Dendritic cell treated with granulocyte-macrophage colony-stimulating factor and Interleukin-4, amounts not matched to agents 40 ng/mL and 50 ng/mL, for 4 days (primary cell): ENCODE measurements around the gene TIGD4.
A peak's percentile ranks its signal among the peaks of the same experiment; 100 is the strongest.

ENCODE experiments used
- H3K27ac Mint-ChIP-seq: one replicate; pipeline ENCODE4 v1.8.0; 2022; ENCODE audit warnings: mild to moderate bottlenecking, mixed read lengths
- H3K27me3 Mint-ChIP-seq: one replicate; pipeline ENCODE4 v1.8.0; 2022; ENCODE audit warnings: mild to moderate bottlenecking, mixed read lengths
- H3K36me3 Mint-ChIP-seq: one replicate; pipeline ENCODE4 v1.8.0; 2022; ENCODE audit warnings: low read depth, mixed read lengths
- H3K4me1 Mint-ChIP-seq: one replicate; pipeline ENCODE4 v1.8.0; 2022; ENCODE audit warnings: low read depth, mixed read lengths
- H3K4me3 Mint-ChIP-seq: one replicate; pipeline ENCODE4 v1.8.0; 2022; ENCODE audit warnings: mild to moderate bottlenecking, moderate library complexity, mixed read lengths
- H3K9me3 Mint-ChIP-seq: one replicate; pipeline ENCODE4 v1.8.0; 2022; ENCODE audit warnings: mixed read lengths
- intact Hi-C: fragments of 100-400 bp; cut with micrococcal nuclease; formaldehyde crosslinking; loops from one replicate; pipeline ENCODE4 v1.15.0; 2022

TIGD4 gene

DNA sequence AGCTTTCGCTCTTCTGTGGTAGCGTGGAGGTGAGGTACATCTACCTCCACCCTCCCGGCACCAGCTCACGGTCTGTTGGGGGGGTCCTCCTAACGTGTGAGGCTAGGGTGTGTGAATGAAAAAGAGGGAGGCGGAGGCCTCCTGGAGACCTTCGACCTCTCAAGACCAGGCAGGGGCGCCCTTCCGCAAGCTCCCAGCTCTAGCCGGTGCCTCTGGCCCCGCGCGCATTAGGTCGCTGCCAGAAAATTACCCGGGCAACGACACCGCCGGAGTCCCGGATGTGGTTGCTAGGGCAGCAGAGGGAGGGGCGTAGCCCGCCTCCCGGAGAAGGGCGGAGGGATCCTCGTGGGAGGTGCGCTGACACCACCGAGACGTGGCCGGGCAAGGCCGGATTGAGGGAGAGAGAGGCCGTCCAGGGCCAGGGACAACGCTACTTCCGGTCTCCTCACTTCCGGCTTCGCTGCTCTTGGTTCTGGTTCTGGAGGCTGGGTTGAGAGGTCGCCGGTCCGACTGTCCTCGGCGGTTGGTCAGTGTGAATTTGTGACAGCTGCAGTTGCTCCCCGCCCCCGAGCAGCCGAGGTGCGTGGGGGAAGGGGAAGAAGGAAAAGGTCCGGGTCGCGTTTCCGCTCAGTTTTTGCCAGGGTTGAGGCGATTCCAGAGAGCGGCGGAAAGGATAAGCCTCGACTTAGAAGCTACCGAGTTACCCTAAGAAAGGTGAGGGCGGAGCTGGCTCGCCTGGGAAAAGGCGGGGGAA, at the start of gene TIGD4, which contains the start of gene ARFIP1:
TIGD4 (minus strand) TSS at position 218 of the 754 bp plus-strand sequence. CDS start 8,726 bp downstream, outside the sequence.
ARFIP1 (plus strand) TSS at position 442 of the 754 bp plus-strand sequence. CDS start 49,680 bp downstream, outside the sequence.
- H3K4me3 Mint-ChIP-seq, result peak within 1 kb of the TSS; percentile 99
- intact Hi-C loops, result loop anchor here (2.0 to 10.0 kb wide), 2 partner anchors 115 to 243 kb away; partner anchors contain the start of gene FBXW7
- H3K9me3 Mint-ChIP-seq, result no peaks in the 10 kb centered on the region
- peaks cover 2% of the 10 kb centered on the region for H3K27me3 Mint-ChIP-seq
- peaks cover 31% of the 10 kb centered on the region for H3K36me3 Mint-ChIP-seq
- H3K4me1 Mint-ChIP-seq, result peaks cover 51% of the 10 kb centered on the region
- peak within 1 kb of the TSS; percentile 98 for H3K27ac Mint-ChIP-seq

DNA sequence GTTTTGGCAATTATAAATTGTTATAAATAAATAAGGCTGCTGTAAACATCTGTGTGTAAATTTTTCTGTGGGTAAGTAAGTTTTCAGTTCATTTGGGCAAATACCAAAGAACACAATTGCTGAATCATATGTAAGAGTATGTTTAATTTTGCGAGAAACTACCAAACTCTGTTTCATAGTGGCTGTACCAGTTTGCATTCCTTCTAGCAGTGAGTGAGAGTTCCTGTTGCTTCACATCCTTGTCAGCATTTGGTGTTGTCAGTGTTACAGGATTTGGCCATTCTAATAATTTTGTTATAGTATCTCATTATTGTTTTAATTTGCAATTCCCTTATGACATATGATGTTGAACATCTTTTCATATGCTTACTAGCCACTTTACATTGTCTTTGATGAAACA, 48.6 kb upstream of the TIGD4 start:
- peaks cover 30% of the 10 kb centered on the region for H3K9me3 Mint-ChIP-seq
- intact Hi-C loops, result no loop called here
- no peaks in the 10 kb centered on the region for H3K4me1 Mint-ChIP-seq
- H3K36me3 Mint-ChIP-seq, result peaks cover 24% of the 10 kb centered on the region
- H3K4me3 Mint-ChIP-seq, result no peak overlapping the region
- no peak overlapping the region for H3K27ac Mint-ChIP-seq
- H3K27me3 Mint-ChIP-seq, result no peaks in the 10 kb centered on the region

DNA sequence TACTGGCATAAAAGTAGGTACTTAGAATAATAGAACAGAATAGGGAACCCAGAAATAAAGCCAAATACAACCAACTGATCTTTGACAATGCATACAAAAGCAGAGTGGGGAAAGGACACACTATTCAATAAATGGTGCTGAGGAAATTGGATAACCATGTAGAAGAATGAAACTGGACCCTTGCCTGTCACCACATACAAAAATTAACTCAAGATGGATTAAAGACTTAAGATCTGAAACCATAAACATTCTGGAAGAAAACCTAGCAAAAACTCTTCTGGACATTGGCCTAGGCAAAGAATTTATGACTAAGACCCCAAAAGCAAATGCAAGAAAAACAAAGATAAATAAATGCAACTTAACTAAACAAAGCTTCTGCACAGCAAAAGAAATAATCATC, 45.8 kb upstream of the TIGD4 start:
- intact Hi-C loops, result no loop called here
- Mint-ChIP-seq H3K9me3 (peaks cover 45% of the 10 kb centered on the region), H3K36me3 (peaks cover 11% of the 10 kb centered on the region), H3K4me3 (no peak overlapping the region), H3K4me1 (peaks cover 6% of the 10 kb centered on the region), H3K27ac (no peak overlapping the region), H3K27me3 (no peaks in the 10 kb centered on the region)

DNA sequence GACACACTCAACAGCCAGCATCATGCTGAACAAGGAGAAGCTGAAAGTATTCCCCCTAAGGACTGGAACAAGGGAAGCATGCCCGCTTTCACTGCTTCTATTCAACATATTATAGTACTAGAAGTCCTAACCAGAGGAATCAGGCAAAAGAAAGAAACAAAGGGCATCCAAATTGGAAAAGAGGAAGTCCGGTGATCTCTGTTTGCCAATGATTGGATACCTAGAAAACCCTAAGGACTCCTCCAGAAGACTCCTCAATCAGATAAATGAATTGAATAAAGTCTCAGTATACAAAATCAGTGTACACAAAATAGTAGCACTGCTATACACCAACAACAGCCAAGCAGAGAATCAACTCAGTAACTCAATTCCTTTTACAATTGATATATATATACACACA, 45.0 kb upstream of the TIGD4 start:
- peaks cover 49% of the 10 kb centered on the region for H3K9me3 Mint-ChIP-seq
- intact Hi-C loops, result no loop called here
- H3K4me3 Mint-ChIP-seq, result no peak overlapping the region
- peaks cover 13% of the 10 kb centered on the region for H3K4me1 Mint-ChIP-seq
- H3K27ac Mint-ChIP-seq, result no peak overlapping the region
- H3K36me3 Mint-ChIP-seq, result peaks cover 19% of the 10 kb centered on the region
- no peaks in the 10 kb centered on the region for H3K27me3 Mint-ChIP-seq

DNA sequence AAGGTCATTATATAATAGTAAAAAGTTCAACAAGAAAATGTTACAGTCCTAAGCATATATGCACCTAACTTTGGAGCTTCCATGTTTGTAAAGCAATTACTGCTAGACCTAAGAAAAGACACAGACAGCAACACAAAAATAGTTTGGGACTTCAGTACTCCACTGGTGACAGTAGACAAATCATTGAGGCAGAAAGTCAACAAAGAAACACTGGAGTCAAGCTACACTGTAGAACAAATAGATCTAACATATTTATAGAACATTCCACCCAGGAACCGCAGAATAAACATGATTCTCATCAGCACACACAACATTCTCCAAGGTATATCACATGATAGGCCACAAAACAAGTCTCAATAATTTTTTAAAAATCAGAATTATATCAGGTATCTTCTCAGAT, 42.8 kb upstream of the TIGD4 start:
- H3K4me3 Mint-ChIP-seq, result no peak overlapping the region
- H3K36me3 Mint-ChIP-seq, result peaks cover 37% of the 10 kb centered on the region
- H3K27me3 Mint-ChIP-seq, result no peaks in the 10 kb centered on the region

DNA sequence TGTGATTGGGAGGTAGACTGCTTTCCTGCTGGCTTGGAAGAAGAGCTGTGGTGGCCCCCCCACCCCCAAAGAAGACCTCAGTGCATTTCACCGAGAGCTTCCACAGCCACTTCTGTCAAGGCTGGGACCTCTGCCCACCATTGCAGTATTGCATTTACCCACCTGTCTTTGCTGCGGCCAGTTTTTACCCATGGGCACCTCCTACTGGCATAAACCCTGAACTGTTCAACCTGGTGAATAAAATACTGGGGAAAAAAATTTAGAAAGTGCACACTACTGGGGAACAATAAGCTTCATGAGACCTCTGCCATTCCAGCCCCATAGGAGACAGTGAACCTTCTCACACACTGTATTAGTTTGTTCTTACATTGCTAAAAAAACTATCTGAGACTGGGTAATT, 40.5 kb upstream of the TIGD4 start:
- no peaks in the 10 kb centered on the region for H3K27me3 Mint-ChIP-seq
- H3K36me3 Mint-ChIP-seq, result peaks cover 51% of the 10 kb centered on the region
- H3K27ac Mint-ChIP-seq, result no peak overlapping the region
- intact Hi-C loops, result no loop called here
- peaks cover 40% of the 10 kb centered on the region for H3K9me3 Mint-ChIP-seq
- peaks cover 58% of the 10 kb centered on the region for H3K4me1 Mint-ChIP-seq
- H3K4me3 Mint-ChIP-seq, result no peak overlapping the region

More for the DNA sequence above, 42.8 kb upstream of the TIGD4 start:
- H3K27ac Mint-ChIP-seq, result no peak overlapping the region
- intact Hi-C loops, result no loop called here
- H3K4me1 Mint-ChIP-seq, result peaks cover 36% of the 10 kb centered on the region
- peaks cover 44% of the 10 kb centered on the region for H3K9me3 Mint-ChIP-seq

DNA sequence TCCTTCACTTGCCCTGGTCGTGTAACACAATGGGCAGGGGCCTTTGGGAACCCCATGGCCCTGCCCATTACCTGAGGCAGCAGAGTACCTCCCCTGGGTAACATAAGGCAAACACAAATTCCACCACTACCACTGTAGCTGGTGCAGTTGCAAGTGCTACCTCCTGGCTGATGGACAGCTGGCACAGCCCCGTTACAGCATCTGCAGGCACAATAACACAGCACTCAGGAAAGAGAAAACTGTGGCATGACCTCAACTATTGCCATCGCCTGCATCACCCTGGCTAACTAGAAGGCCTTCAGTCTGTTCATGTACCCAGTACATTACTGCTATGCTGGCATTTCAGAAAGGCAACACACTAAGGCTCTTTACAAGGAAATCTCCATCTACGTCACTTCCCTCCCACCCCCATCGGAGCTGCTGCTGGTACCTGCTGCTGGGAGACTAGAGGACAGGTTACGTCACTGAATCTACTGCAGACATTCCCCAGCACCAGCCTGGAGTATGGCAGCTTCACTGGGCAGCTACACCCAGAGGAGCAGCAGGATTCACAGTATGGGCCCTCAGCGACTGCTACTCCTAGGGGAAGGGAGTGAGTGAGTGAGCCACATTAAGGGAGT, 39.6 kb upstream of the TIGD4 start:
- Mint-ChIP-seq H3K36me3 (peaks cover 60% of the 10 kb centered on the region), H3K4me1 (peaks cover 63% of the 10 kb centered on the region), H3K27ac (no peak overlapping the region), H3K9me3 (peaks cover 46% of the 10 kb centered on the region), H3K27me3 (no peaks in the 10 kb centered on the region), H3K4me3 (no peak overlapping the region)
- intact Hi-C loops, result no loop called here

DNA sequence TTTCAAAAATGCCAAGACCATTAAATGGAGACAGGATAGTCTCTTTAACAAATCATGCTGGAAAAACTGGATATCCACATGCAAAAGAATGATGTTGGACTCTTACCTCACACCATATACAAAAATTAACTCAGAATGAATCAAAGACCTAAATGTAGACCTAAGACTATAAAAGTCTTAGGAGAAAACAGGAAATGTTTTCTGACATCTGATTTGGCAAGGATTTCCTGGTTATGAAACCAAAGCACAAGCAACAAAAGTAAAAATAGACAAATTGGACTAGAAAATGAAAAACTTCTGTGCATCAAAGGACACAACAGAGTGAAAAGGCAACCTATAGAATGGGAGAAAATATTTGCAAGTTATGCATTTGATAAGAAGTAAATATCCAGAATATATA, 37.8 kb upstream of the TIGD4 start:
- Mint-ChIP-seq H3K4me3 (no peak overlapping the region), H3K27ac (no peak overlapping the region), H3K36me3 (peaks cover 74% of the 10 kb centered on the region), H3K9me3 (peaks cover 64% of the 10 kb centered on the region), H3K4me1 (peaks cover 75% of the 10 kb centered on the region), H3K27me3 (no peaks in the 10 kb centered on the region)
- intact Hi-C loops, result no loop called here

DNA sequence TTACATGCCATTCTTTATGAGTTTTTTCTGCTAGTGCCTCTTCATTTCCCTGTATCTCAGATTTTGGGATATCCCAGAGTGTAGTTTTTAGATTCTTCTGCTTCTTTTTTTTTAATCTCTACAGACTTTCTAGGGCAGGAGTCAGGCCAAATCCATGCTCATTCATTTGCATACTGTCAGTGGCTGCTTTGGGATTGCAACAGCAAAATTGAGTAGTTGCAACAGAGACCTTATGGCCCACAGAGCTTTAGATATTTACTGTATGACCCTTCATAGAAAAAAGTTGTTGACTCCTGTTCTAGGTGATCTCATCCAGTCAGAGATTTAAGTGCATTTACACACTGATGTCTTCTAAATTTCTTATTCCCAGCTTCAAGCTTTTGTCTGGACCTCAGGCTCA, 35.5 kb upstream of the TIGD4 start:
- Mint-ChIP-seq H3K9me3 (peaks cover 65% of the 10 kb centered on the region), H3K27ac (no peak overlapping the region), H3K4me1 (peaks cover 70% of the 10 kb centered on the region), H3K27me3 (no peaks in the 10 kb centered on the region), H3K4me3 (no peak overlapping the region), H3K36me3 (peaks cover 82% of the 10 kb centered on the region)
- intact Hi-C loops, result no loop called here

DNA sequence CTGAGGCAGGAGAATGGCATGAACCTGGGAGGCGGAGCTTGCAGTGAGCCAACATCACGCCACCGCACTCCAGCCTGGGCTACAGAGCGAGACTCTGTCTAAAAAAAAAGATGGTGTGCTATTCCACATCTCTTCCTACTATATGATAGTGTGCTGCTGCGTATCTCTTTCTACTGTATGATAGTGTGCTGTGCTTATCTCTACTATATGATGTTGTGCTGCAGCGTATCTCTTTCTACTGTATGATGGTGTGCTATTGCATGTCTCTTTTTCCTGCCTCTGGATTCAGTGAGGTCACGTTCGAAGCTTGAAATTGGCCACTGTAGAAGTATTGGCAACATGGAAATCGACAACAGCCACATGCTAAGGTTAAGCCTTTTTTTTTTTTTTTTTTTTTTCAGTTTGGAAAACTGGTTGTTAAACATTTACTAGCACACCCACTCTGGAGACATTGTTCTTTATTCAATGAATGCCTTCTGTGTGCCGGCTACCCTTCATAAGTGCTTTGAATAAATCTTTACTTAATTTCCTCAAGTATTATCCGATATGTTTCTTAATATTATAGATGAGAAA, 31.3 kb upstream of the TIGD4 start:
- Mint-ChIP-seq H3K9me3 (peaks cover 53% of the 10 kb centered on the region), H3K36me3 (peaks cover 52% of the 10 kb centered on the region), H3K4me1 (peaks cover 47% of the 10 kb centered on the region), H3K4me3 (no peak overlapping the region), H3K27ac (no peak overlapping the region), H3K27me3 (no peaks in the 10 kb centered on the region)
- intact Hi-C loops, result no loop called here

DNA sequence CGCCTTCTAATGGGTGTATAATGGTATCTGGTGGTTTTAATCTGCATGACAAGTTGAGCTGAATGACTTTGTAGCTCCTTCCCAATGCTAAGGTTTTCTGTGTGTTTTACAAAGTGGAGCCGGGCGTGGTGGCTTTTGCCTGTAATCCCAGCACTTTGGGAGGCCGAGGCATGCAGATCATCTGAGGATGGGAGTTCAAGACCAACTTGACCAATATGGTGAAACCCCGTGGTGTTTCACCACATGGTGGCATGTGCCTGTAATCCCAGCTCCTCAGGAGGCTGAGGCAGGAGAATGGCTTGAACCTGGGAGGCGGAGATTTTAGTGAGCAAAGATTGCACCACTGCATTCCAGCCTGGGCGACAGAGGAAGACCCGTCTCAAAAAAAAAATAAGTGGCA, 29.1 kb upstream of the TIGD4 start:
- Mint-ChIP-seq H3K4me3 (no peak overlapping the region), H3K27me3 (no peaks in the 10 kb centered on the region), H3K9me3 (peaks cover 32% of the 10 kb centered on the region), H3K27ac (no peak overlapping the region), H3K4me1 (peaks cover 35% of the 10 kb centered on the region), H3K36me3 (peaks cover 31% of the 10 kb centered on the region)
- intact Hi-C loops, result no loop called here

DNA sequence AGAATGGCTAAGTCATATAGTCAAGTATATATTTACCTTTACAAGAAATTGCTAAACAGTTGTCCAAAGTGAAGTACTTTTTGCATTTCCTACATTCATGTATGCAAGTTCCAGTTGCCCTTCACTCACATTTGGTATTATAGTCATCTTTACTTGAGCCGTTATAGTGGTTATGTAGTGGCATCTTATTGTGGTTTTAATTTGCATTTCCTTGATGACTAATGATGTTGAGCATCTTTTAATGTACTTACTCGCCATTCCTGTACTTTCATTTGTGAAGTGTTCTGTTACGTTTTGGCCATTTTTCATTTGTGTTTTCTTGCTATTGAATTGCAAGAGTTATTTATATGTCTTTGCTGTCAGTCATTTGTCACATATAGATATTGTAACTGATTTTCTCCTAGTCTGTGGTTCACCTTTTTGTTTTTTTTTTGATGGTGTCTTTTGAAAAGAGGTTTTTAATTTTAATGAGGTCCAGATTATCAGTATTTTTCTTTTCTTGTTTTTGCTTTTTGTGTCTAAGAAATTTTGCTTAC, 27.8 kb upstream of the TIGD4 start:
- intact Hi-C loops, result no loop called here

DNA sequence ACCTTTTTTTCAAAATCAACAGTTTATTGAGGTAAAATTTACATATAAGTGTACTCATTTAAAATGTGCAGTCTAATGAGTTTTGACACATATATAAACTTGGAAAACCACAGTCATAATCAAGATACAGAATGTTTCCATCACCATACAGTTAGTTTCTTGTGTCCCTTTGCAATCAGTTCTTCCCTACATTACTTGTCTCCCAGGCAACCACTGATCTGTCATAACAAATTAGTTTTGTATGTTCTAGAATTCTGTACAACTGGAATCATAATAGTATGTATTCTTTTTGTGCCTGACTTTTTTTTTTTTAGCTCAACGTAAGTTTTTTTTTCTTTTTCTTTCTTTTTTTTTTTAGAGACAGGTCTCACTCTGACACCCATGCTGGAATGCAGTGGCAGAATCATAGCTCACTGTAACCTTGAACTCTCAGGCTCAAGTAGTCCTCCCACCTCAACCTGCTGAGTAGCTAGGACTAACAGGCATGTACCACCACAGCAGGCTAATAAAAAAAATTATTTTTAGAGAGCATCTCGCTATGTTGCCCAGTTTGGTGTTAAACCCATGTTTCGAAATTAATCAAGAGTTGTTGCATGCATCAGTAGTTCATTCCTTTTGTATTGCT, 27.1 kb upstream of the TIGD4 start:
- Mint-ChIP-seq H3K4me1 (peaks cover 25% of the 10 kb centered on the region), H3K27me3 (no peaks in the 10 kb centered on the region), H3K9me3 (peaks cover 11% of the 10 kb centered on the region), H3K4me3 (no peak overlapping the region), H3K27ac (peak overlapping the region; percentile 75), H3K36me3 (peaks cover 15% of the 10 kb centered on the region)
- intact Hi-C loops, result no loop called here

More for the DNA sequence above, 27.8 kb upstream of the TIGD4 start:
- peaks cover 19% of the 10 kb centered on the region for H3K9me3 Mint-ChIP-seq
- peaks cover 22% of the 10 kb centered on the region for H3K36me3 Mint-ChIP-seq
- H3K27ac Mint-ChIP-seq, result no peak overlapping the region
- no peak overlapping the region for H3K4me3 Mint-ChIP-seq
- no peaks in the 10 kb centered on the region for H3K27me3 Mint-ChIP-seq
- peaks cover 29% of the 10 kb centered on the region for H3K4me1 Mint-ChIP-seq

DNA sequence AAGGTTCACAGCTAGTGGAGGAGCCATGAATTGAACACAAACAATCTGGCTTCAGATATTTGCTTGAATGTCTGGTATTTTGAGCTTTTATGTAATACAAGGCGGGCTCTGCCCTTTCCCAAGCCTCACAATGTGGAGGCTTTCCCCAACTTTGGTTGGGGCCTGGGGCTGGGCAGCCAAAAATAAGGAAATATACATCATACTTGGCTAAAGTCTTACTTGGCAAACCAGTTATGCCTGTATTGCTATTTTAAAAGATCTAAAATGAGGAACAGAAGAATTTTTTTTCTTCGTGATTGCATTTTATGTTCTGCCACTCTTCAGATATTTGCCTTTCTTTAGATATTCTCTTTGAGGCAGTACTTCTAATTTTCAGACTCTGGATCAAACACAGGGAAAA, 26.3 kb upstream of the TIGD4 start:
- H3K4me3 Mint-ChIP-seq, result no peak overlapping the region
- H3K27ac Mint-ChIP-seq, result peak overlapping the region; percentile 75
- intact Hi-C loops, result no loop called here
- H3K4me1 Mint-ChIP-seq, result peaks cover 30% of the 10 kb centered on the region
- H3K36me3 Mint-ChIP-seq, result peaks cover 7% of the 10 kb centered on the region
- peaks cover 3% of the 10 kb centered on the region for H3K9me3 Mint-ChIP-seq
- no peaks in the 10 kb centered on the region for H3K27me3 Mint-ChIP-seq
